ENCODE data around the gene B4GALNT3.

DNA sequence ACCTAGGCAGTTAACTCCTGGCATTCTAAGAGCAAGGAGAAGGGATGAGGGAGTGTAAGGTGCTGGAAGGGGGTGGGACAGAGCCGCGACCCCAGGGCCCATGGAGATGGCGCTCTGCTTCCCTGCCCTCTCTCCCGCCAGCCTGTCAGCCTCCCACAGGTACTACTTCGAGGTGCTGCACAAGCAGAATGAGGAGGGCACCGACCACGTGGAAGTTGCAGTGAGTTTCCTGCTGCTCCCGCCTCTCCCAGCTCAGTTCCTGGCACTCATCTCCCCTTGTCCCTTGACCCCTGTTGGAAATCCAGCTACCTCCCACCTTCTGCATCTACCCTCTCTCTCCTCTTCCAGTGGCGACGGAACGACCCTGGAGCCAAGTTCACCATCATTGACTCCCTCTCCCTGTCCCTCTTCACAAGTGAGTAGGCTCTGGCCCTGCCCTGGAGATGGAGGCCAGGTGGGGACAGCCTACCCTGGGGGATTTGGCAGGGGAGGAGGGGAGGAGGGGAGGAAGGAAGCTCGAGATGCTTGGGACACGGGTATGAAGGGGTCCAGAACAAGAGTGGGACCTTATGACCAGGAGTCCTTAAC, 88.2 kb downstream of the B4GALNT3 start:
- TF ChIP-seq, protein P1, sequence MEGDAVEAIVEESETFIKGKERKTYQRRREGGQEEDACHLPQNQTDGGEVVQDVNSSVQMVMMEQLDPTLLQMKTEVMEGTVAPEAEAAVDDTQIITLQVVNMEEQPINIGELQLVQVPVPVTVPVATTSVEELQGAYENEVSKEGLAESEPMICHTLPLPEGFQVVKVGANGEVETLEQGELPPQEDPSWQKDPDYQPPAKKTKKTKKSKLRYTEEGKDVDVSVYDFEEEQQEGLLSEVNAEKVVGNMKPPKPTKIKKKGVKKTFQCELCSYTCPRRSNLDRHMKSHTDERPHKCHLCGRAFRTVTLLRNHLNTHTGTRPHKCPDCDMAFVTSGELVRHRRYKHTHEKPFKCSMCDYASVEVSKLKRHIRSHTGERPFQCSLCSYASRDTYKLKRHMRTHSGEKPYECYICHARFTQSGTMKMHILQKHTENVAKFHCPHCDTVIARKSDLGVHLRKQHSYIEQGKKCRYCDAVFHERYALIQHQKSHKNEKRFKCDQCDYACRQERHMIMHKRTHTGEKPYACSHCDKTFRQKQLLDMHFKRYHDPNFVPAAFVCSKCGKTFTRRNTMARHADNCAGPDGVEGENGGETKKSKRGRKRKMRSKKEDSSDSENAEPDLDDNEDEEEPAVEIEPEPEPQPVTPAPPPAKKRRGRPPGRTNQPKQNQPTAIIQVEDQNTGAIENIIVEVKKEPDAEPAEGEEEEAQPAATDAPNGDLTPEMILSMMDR (IDR thresholded peaks at IDR 0.05), result no peak
- TF ChIP-seq EP300 (IDR thresholded peaks at IDR 0.05) (no peak), JUN (IDR thresholded peaks at IDR 0.05) (no peak), CHD2 (IDR thresholded peaks at IDR 0.05; ENCODE audit: low read length, partially characterized antibody) (no peak), ZFP36 (IDR thresholded peaks at IDR 0.05; ENCODE audit: borderline replicate concordance, partially characterized antibody) (no peak), RAD21 (conservative IDR thresholded peaks at IDR 0.05 in 1 of 2, IDR thresholded peaks at IDR 0.05 in 1 of 2) (no peak), RFX5 (IDR thresholded peaks at IDR 0.05) (no peak), MYC (IDR thresholded peaks at IDR 0.05; ENCODE audit: borderline replicate concordance, low read length) (no peak), JUNB (IDR thresholded peaks at IDR 0.05) (no peak)
- TF ChIP-seq, protein P2, sequence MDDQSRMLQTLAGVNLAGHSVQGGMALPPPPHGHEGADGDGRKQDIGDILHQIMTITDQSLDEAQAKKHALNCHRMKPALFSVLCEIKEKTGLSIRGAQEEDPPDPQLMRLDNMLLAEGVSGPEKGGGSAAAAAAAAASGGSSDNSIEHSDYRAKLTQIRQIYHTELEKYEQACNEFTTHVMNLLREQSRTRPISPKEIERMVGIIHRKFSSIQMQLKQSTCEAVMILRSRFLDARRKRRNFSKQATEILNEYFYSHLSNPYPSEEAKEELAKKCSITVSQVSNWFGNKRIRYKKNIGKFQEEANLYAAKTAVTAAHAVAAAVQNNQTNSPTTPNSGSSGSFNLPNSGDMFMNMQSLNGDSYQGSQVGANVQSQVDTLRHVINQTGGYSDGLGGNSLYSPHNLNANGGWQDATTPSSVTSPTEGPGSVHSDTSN (IDR thresholded peaks at IDR 0.05), result no peak
- TF ChIP-seq, protein P3, sequence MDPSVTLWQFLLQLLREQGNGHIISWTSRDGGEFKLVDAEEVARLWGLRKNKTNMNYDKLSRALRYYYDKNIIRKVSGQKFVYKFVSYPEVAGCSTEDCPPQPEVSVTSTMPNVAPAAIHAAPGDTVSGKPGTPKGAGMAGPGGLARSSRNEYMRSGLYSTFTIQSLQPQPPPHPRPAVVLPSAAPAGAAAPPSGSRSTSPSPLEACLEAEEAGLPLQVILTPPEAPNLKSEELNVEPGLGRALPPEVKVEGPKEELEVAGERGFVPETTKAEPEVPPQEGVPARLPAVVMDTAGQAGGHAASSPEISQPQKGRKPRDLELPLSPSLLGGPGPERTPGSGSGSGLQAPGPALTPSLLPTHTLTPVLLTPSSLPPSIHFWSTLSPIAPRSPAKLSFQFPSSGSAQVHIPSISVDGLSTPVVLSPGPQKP (IDR thresholded peaks at IDR 0.05; ENCODE audit: low read depth, low read length), result no peak
- TF ChIP-seq, protein P4, sequence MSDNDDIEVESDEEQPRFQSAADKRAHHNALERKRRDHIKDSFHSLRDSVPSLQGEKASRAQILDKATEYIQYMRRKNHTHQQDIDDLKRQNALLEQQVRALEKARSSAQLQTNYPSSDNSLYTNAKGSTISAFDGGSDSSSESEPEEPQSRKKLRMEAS (IDR thresholded peaks at IDR 0.05), result no peak
- TF ChIP-seq, protein P5, sequence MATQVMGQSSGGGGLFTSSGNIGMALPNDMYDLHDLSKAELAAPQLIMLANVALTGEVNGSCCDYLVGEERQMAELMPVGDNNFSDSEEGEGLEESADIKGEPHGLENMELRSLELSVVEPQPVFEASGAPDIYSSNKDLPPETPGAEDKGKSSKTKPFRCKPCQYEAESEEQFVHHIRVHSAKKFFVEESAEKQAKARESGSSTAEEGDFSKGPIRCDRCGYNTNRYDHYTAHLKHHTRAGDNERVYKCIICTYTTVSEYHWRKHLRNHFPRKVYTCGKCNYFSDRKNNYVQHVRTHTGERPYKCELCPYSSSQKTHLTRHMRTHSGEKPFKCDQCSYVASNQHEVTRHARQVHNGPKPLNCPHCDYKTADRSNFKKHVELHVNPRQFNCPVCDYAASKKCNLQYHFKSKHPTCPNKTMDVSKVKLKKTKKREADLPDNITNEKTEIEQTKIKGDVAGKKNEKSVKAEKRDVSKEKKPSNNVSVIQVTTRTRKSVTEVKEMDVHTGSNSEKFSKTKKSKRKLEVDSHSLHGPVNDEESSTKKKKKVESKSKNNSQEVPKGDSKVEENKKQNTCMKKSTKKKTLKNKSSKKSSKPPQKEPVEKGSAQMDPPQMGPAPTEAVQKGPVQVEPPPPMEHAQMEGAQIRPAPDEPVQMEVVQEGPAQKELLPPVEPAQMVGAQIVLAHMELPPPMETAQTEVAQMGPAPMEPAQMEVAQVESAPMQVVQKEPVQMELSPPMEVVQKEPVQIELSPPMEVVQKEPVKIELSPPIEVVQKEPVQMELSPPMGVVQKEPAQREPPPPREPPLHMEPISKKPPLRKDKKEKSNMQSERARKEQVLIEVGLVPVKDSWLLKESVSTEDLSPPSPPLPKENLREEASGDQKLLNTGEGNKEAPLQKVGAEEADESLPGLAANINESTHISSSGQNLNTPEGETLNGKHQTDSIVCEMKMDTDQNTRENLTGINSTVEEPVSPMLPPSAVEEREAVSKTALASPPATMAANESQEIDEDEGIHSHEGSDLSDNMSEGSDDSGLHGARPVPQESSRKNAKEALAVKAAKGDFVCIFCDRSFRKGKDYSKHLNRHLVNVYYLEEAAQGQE (IDR thresholded peaks at IDR 0.05), result no peak
